Measurements from ENCODE around the gene PPP2R3B.

DNA sequence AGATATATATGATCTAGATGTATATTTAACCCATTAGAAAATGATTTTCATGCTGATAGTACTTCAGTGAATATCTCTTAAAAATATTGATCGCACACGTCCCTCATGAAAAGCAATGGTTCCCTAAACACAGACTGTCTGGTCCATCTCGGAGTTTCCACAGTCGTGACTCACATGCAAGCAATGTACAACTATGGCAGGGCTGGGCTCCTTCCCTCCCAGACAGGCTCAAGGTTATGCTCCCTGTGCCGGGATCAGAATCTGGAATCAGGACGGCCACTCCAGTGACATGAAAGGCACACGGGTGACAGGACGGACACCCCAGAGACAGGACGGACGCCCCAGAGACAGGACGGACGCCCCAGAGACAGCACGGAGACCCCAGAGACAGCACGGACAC is 40.2 kb upstream of the PPP2R3B start:
- TF ChIP-seq TAF1 (IDR thresholded peaks at IDR 0.05; ENCODE audit: borderline replicate concordance, insufficient read depth, low read length) (no peak), POLR2AphosphoS5 (IDR thresholded peaks at IDR 0.05; ENCODE audit: low read depth, low read length) (no peak), SIN3A (IDR thresholded peaks at IDR 0.05; ENCODE audit: borderline replicate concordance, insufficient read depth, low read length) (no peak), FOXP2 (optimal IDR thresholded peaks at IDR 0.05; ENCODE audit: borderline replicate concordance, extremely low read depth, extremely low read length, insufficient read depth) (no peak)
- TF ChIP-seq, protein P1, sequence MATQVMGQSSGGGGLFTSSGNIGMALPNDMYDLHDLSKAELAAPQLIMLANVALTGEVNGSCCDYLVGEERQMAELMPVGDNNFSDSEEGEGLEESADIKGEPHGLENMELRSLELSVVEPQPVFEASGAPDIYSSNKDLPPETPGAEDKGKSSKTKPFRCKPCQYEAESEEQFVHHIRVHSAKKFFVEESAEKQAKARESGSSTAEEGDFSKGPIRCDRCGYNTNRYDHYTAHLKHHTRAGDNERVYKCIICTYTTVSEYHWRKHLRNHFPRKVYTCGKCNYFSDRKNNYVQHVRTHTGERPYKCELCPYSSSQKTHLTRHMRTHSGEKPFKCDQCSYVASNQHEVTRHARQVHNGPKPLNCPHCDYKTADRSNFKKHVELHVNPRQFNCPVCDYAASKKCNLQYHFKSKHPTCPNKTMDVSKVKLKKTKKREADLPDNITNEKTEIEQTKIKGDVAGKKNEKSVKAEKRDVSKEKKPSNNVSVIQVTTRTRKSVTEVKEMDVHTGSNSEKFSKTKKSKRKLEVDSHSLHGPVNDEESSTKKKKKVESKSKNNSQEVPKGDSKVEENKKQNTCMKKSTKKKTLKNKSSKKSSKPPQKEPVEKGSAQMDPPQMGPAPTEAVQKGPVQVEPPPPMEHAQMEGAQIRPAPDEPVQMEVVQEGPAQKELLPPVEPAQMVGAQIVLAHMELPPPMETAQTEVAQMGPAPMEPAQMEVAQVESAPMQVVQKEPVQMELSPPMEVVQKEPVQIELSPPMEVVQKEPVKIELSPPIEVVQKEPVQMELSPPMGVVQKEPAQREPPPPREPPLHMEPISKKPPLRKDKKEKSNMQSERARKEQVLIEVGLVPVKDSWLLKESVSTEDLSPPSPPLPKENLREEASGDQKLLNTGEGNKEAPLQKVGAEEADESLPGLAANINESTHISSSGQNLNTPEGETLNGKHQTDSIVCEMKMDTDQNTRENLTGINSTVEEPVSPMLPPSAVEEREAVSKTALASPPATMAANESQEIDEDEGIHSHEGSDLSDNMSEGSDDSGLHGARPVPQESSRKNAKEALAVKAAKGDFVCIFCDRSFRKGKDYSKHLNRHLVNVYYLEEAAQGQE (IDR thresholded peaks at IDR 0.05; ENCODE audit: insufficient read depth in 1 of 2, low read depth in 2 of 2, low read length in 2 of 2) = no peak
